ENCODE data around the gene ECE1.
A peak's percentile ranks its signal among the peaks of the same experiment; 100 is the strongest.
"Not testable (repeated sequence)": the region's sequence is repeated elsewhere in the genome, so short reads cannot be mapped to it uniquely, and the experiment has no call there.

The ECE1 gene

GRCh38 chr1:21216835-21217811 is 73.1 kb downstream of the ECE1 start:
- no peak for FAIRE-seq

GRCh38 chr1:21212126-21212525 is 78.1 kb downstream of the ECE1 start:
- no peak for FAIRE-seq

- FAIRE-seq = not testable (repeated sequence)
Measured at GRCh38 chr1:21208137-21208700, 82.0 kb downstream of the ECE1 start.

GRCh38 chr1:21206117-21206516 is 84.1 kb downstream of the ECE1 start:
- FAIRE-seq = no peak

- FAIRE-seq = no peak
Measured at GRCh38 chr1:21205416-21205815, 84.8 kb downstream of the ECE1 start.

GRCh38 chr1:21201650-21202049 is 88.6 kb downstream of the ECE1 start:
- FAIRE-seq = no peak

- not testable (repeated sequence) for FAIRE-seq
Measured at GRCh38 chr1:21201238-21201637, 89.0 kb downstream of the ECE1 start.

GRCh38 chr1:21200767-21201166 is 89.5 kb downstream of the ECE1 start:
- FAIRE-seq = no peak

- FAIRE-seq = no peak
Measured at GRCh38 chr1:21198929-21199328, 91.3 kb downstream of the ECE1 start.

GRCh38 chr1:21192871-21193270 is 97.4 kb downstream of the ECE1 start:
- FAIRE-seq = no peak

GRCh38 chr1:21192284-21192683 is 98.0 kb downstream of the ECE1 start:
- no peak for FAIRE-seq

GRCh38 chr1:21190771-21191170 is 99.5 kb downstream of the ECE1 start:
- not testable (repeated sequence) for FAIRE-seq

GRCh38 chr1:21189906-21190500 is 100.3 kb downstream of the ECE1 start:
- FAIRE-seq = no peak

GRCh38 chr1:21189421-21189820 is 100.8 kb downstream of the ECE1 start:
- FAIRE-seq = no peak

GRCh38 chr1:21188235-21188634 is 102.0 kb downstream of the ECE1 start:
- FAIRE-seq = no peak

GRCh38 chr1:21185221-21185731 is 105.0 kb downstream of the ECE1 start:
- no peak for FAIRE-seq

GRCh38 chr1:21184276-21184675 is 106.0 kb downstream of the ECE1 start:
- FAIRE-seq = no peak

GRCh38 chr1:21182181-21182731 is 108.0 kb downstream of the ECE1 start:
- no peak for FAIRE-seq

GRCh38 chr1:21178271-21178670 is 112.0 kb downstream of the ECE1 start:
- FAIRE-seq = not testable (repeated sequence)

- FAIRE-seq = peak; percentile 96
Measured at GRCh38 chr1:21176586-21177555, 113.4 kb downstream of the ECE1 start, which contains the start of gene EIF4G3. EIF4G3 (minus strand) TSS chr1:21176897; CDS start chr1:21002742, 174,155 bp downstream.

GRCh38 chr1:21175670-21176581 is 114.3 kb downstream of the ECE1 start:
- no peak for FAIRE-seq

All from TTC549 (cell line).